Gastrocnemius medialis (tissue), 4 donors: ENCODE data around the gene CEACAM1. TPM values are rescaled to one million over a fixed set of nuclear protein-coding genes. Genes with fewer than 3 reads are reported as not detected.

Source experiments
- ATAC-seq, 2 donors: fragments of 150-250 bp; one replicate each; pipeline ENCODE4 v1.9.1; 2016
- DNase-seq, 2 donors: peaks; one replicate each; pipeline ENCODE4 v3.0.0-alpha.2; 2019
- H3K27ac ChIP-seq, 4 donors: fragments of 200-600 bp; sonication (generic); 1 replicate in 1 of 4; 2 replicates in 3 of 4; pipeline ENCODE4 v1.5.1; 2016 to 2018; ENCODE audit warnings: mild to moderate bottlenecking in 2 of 4, moderate library complexity in 1 of 4
- H3K27me3 ChIP-seq, 3 donors: fragments of 200-600 bp; sonication (generic) in 2 of 3; 1 replicate in 1 of 3; 2 replicates in 2 of 3; pipeline versions ENCODE4 v1.5.1 to v1.6.0; 2016 to 2019; ENCODE audit warnings: mild to moderate bottlenecking in 1 of 3, moderate library complexity in 1 of 3
- H3K36me3 ChIP-seq, 2 donors: fragments of 200-600 bp; sonication (generic) in 1 of 2; one replicate each; pipeline ENCODE4 v1.5.1; 2017 to 2018
- H3K4me1 ChIP-seq, 2 donors: fragments of 200-600 bp; sonication (generic) in 1 of 2; one replicate each; pipeline ENCODE4 v1.5.1; 2016 to 2017; ENCODE audit warnings: mild to moderate bottlenecking in 2 of 2
- H3K4me3 ChIP-seq, 4 donors: fragments of 200-600 bp; sonication (generic) in 3 of 4; 1 replicate in 1 of 4; 2 replicates in 3 of 4; pipeline ENCODE4 v1.5.1; 2016 to 2019; ENCODE audit warnings: mild to moderate bottlenecking in 2 of 4
- H3K9me3 ChIP-seq, 3 donors: fragments of 200-600 bp; sonication (generic) in 2 of 3; 1 replicate in 1 of 3; 2 replicates in 2 of 3; pipeline ENCODE4 v1.5.1; 2016 to 2019
- CTCF ChIP-seq, 5 experiments: fragments of 450-650 bp in 3 of 5; fragments of 200-600 bp in 2 of 5; sonication (generic) in 2 of 5; IDR thresholded peaks in 4 of 5; conservative IDR thresholded peaks in 1 of 5; 1 replicate in 4 of 5; 2 replicates in 1 of 5; pipeline ENCODE4 v1.5.1; 2016 to 2019; ENCODE audit warnings: antibody characterized with exemption in 5 of 5, mild to moderate bottlenecking in 3 of 5, moderate library complexity in 3 of 5
- POLR2A ChIP-seq, 2 donors: fragments of 450-650 bp; IDR thresholded peaks; one replicate each; pipeline ENCODE4 v1.6.1; 2017; ENCODE audit warnings: antibody characterized with exemption in 2 of 2, mild to moderate bottlenecking in 2 of 2, moderate library complexity in 2 of 2
- in situ Hi-C, 4 donors: fragments of 200-750 bp; cut with MboI; loops; one replicate each; pipeline versions ENCODE4 v1.15.0 to v1.8.0; 2017; ENCODE audit warnings: low sequenced_read_pairs in 4 of 4
- intact Hi-C: fragments of 100-400 bp; cut with DNase I; formaldehyde crosslinking; loops from one replicate; pipeline ENCODE4 v1.15.1; 2023; ENCODE audit warnings: low total_unique reads
- total RNA-seq, 4 donors: library from RNA; depleted of rRNA; stranded (reverse); fragments of >200 nt; gene quantifications; one replicate each; pipeline versions ENCODE4 v1.1.0 to v1.2.3, GENCODE V29; 2016

CEACAM1 gene
- total RNA-seq, 4 donors from 2014 or later = 0.36 to 2.0 (median 0.53) TPM

GRCh38 chr19:42498169-42498757 is 30.0 kb downstream of the CEACAM1 start:
- Histone ChIP-seq H3K4me3 (no peak overlapping the region), H3K27me3 (no peaks in the 10 kb centered on the region), H3K27ac (no peak overlapping the region), H3K36me3 (no peaks in the 10 kb centered on the region), H3K4me1 (peaks cover 5 to 15% of the 10 kb centered on the region in 2 donors), H3K9me3 (no peaks in the 10 kb centered on the region)
- in situ Hi-C loops = no loop called here
- no peak for ATAC-seq
- intact Hi-C loops = no loop called here
- no peak for DNase-seq
- TF ChIP-seq CTCF (IDR thresholded peaks at IDR 0.05 in 4 of 5, conservative IDR thresholded peaks at IDR 0.05 in 1 of 5) (no peak), POLR2A (IDR thresholded peaks at IDR 0.05) (no peak)

- intact Hi-C loops (no loop called here), in situ Hi-C loops (no loop called here)
- H3K9me3 ChIP-seq = no peaks in the 10 kb centered on the region
- no peak overlapping the region for H3K27ac ChIP-seq
- TF ChIP-seq CTCF (IDR thresholded peaks at IDR 0.05 in 4 of 5, conservative IDR thresholded peaks at IDR 0.05 in 1 of 5) = no peak
- no peak for TF ChIP-seq POLR2A (IDR thresholded peaks at IDR 0.05)
- H3K4me1 ChIP-seq = peaks cover 5 to 15% of the 10 kb centered on the region in 2 donors
- no peak overlapping the region for H3K4me3 ChIP-seq
- DNase-seq (no peak), ATAC-seq (no peak)
- H3K27me3 ChIP-seq = no peaks in the 10 kb centered on the region
- H3K36me3 ChIP-seq = no peaks in the 10 kb centered on the region
These were observed 30.7 kb downstream of the CEACAM1 start for GRCh38 chr19:42497492-42498168.

GRCh38 chr19:42496460-42497133 is 31.7 kb downstream of the CEACAM1 start:
- Histone ChIP-seq H3K4me3 (no peak overlapping the region), H3K4me1 (peaks cover 5 to 15% of the 10 kb centered on the region in 2 donors), H3K27ac (no peak overlapping the region), H3K27me3 (no peaks in the 10 kb centered on the region), H3K9me3 (no peaks in the 10 kb centered on the region), H3K36me3 (no peaks in the 10 kb centered on the region)
- TF ChIP-seq CTCF (IDR thresholded peaks at IDR 0.05 in 4 of 5, conservative IDR thresholded peaks at IDR 0.05 in 1 of 5) = no peak
- no peak for TF ChIP-seq POLR2A (IDR thresholded peaks at IDR 0.05)
- DNase-seq (no peak), ATAC-seq (no peak)
- intact Hi-C loops = no loop called here
- in situ Hi-C loops = no loop called here

- H3K36me3 ChIP-seq = no peaks in the 10 kb centered on the region
- no peak for TF ChIP-seq POLR2A (IDR thresholded peaks at IDR 0.05)
- in situ Hi-C loops (no loop called here), intact Hi-C loops (no loop called here)
- DNase-seq (no peak), ATAC-seq (no peak)
- no peaks in the 10 kb centered on the region for H3K9me3 ChIP-seq
- H3K4me1 ChIP-seq = peaks cover 5 to 15% of the 10 kb centered on the region in 2 donors
- H3K4me3 ChIP-seq = no peak overlapping the region
- no peak overlapping the region for H3K27ac ChIP-seq
- H3K27me3 ChIP-seq = no peaks in the 10 kb centered on the region
These were observed 32.6 kb downstream of the CEACAM1 start for GRCh38 chr19:42495663-42496062.

- no peak for TF ChIP-seq POLR2A (IDR thresholded peaks at IDR 0.05)
- TF ChIP-seq CTCF (IDR thresholded peaks at IDR 0.05 in 4 of 5, conservative IDR thresholded peaks at IDR 0.05 in 1 of 5) = no peak
- Histone ChIP-seq H3K27me3 (no peaks in the 10 kb centered on the region), H3K4me3 (no peak overlapping the region), H3K9me3 (no peaks in the 10 kb centered on the region), H3K27ac (no peak overlapping the region), H3K4me1 (peaks cover 5 to 15% of the 10 kb centered on the region in 2 donors), H3K36me3 (no peaks in the 10 kb centered on the region)
- intact Hi-C loops = no loop called here
- ATAC-seq (no peak), DNase-seq (no peak)
- in situ Hi-C loops = no loop called here
These were observed 34.0 kb downstream of the CEACAM1 start for GRCh38 chr19:42494321-42494720.
